ENCODE measurements around the gene PRDX5.

The PRDX5 gene

GRCh38 chr11:64367931-64368672, 50.2 kb downstream of the PRDX5 start:
- no peak for DNase-seq

DNA sequence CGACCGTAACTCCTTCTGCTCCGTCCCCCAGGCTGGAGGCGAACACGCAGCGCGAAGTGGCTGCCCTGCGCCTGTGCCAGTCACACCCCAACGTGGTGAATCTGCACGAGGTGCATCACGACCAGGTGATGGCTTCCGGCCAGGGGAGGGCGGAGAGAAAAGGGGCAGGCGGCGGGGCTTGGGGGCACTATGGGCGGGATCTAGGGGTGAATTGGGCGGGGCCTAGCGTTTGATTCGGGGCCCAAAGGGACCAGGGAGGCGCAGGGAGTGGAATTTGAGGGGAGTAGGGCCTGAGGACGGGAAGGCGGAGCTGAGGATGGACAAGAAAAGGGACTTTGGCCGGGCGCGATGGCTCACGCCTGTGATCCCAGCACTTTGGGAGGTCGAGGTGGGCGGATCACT, 50.8 kb downstream of the PRDX5 start:
- no peak for DNase-seq

DNA sequence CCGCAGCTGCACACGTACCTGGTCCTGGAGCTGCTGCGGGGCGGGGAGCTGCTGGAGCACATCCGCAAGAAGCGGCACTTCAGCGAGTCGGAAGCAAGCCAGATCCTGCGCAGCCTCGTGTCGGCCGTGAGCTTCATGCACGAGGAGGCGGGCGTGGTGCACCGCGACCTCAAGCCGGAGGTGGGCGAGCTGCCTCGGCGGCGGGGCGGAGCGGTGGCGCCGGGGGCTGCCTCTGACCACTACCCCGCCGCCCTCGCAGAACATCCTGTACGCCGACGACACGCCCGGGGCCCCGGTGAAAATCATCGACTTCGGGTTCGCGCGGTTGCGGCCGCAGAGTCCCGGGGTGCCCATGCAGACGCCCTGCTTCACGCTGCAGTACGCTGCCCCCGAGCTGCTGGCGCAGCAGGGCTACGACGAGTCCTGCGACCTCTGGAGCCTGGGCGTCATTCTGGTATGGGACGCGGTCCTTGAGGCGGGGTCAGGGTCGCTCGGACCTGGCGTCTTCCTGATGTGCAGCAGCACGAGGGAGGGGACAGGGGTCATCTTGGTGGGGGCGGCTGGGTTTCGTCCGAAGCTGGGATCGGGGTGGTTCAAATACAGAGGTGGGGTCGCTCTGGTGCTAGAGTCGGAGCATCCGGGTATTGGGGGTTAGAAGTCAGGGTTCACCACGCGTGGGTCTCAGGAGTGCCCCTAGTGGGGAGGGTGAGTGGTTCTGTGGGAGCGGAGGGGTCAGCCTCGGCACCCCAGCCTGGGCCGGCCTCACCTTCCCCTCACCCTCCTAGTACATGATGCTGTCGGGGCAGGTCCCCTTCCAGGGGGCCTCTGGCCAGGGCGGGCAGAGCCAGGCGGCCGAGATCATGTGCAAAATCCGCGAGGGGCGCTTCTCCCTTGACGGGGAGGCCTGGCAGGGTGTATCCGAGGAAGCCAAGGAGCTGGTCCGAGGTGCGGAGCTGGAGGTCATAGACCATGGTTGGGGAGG, 51.8 kb downstream of the PRDX5 start:
- no peak for DNase-seq

- no peak for DNase-seq
Observed at GRCh38 chr11:64371201-64371600, 53.3 kb downstream of the PRDX5 start.

Data from NCI-H446 treated with DMSO at 0.1 percent for 48 hours (cell line).